ENCODE measurements around the gene UNC45B. TPM values are rescaled to one million over a fixed set of nuclear protein-coding genes. Genes with fewer than 3 reads are reported as not detected.
"Not testable (repeated sequence)": the region's sequence is repeated elsewhere in the genome, so short reads cannot be mapped to it uniquely, and the experiment has no call there.

The UNC45B gene
- total RNA-seq, 4 donors from 2014 or later, result 0.14 TPM; not detected in 3

GRCh38 chr17:35148144-35148543 is 527 bp downstream of the UNC45B start:
- 79 to 80% methylated on average over 1 to 9 of the region's 9 CpGs for WGBS, 2 donors (ENCODE audit: low coverage in 1 of 2)
- in situ Hi-C loops (cut with MboI; ENCODE audit: low pct_ligation_motif_present in 1 of 4, low pct_unique_long_range_greater_than_20kb in 1 of 4, low sequenced_read_pairs in 3 of 4), result loop anchor here in 1 of 4 donors (25.0 kb wide), 3 partner anchors 561 to 736 kb away; partner anchors contain the start of genes RASL10B and TMEM132E
- Histone ChIP-seq H3K4me1 (no peaks in the 10 kb centered on the region), H3K4me3 (no peak overlapping the region), H3K27ac (no peak overlapping the region), H3K36me3 (no peaks in the 10 kb centered on the region), H3K9me3 (no peaks in the 10 kb centered on the region), H3K27me3 (peaks cover 4% of the 10 kb centered on the region)
- intact Hi-C loops (cut with DNase I; ENCODE audit: low total_unique reads), result no loop called here
- DNase-seq, result no peak
- TF ChIP-seq CTCF (IDR thresholded peaks at IDR 0.05) (no peak), POLR2AphosphoS5 (IDR thresholded peaks at IDR 0.05) (no peak), EP300 (IDR thresholded peaks at IDR 0.05; ENCODE audit: low read depth) (no peak), POLR2A (IDR thresholded peaks at IDR 0.05) (no peak)

GRCh38 chr17:35149941-35150340 is 2.3 kb downstream of the UNC45B start:
- 90 to 91% methylated on average over 2 to 11 of the region's 11 CpGs for WGBS, 2 donors (ENCODE audit: low coverage in 1 of 2)
- Histone ChIP-seq H3K4me3 (no peak overlapping the region), H3K27ac (no peak overlapping the region), H3K4me1 (no peaks in the 10 kb centered on the region), H3K36me3 (no peaks in the 10 kb centered on the region), H3K9me3 (no peaks in the 10 kb centered on the region), H3K27me3 (peaks cover 4% of the 10 kb centered on the region)
- no peak for TF ChIP-seq CTCF (IDR thresholded peaks at IDR 0.05)
- TF ChIP-seq EP300 (IDR thresholded peaks at IDR 0.05; ENCODE audit: low read depth), result no peak
- TF ChIP-seq POLR2AphosphoS5 (IDR thresholded peaks at IDR 0.05), result no peak
- TF ChIP-seq POLR2A (IDR thresholded peaks at IDR 0.05), result no peak
- intact Hi-C loops (cut with DNase I; ENCODE audit: low total_unique reads), result no loop called here
- in situ Hi-C loops (cut with MboI; ENCODE audit: low pct_ligation_motif_present in 1 of 4, low pct_unique_long_range_greater_than_20kb in 1 of 4, low sequenced_read_pairs in 3 of 4), result loop anchor here in 2 of 4 donors (25.0 kb wide), 4 partner anchors 387 to 738 kb away; partner anchors contain the start of genes RASL10B (in 2 of the 2), SLFN12L (in 1 of the 2) and TMEM132E (in 1 of the 2)
- DNase-seq, result no peak

GRCh38 chr17:35151080-35151479 is 3.5 kb downstream of the UNC45B start:
- not testable (repeated sequence) for H3K4me3 ChIP-seq
- 95 to 98% methylated on average over 8 to 29 of the region's 29 CpGs for WGBS, 2 donors (ENCODE audit: low coverage in 1 of 2)

GRCh38 chr17:35152421-35153140 is 5.0 kb downstream of the UNC45B start:
- in situ Hi-C loops (cut with MboI; ENCODE audit: low pct_ligation_motif_present in 1 of 4, low pct_unique_long_range_greater_than_20kb in 1 of 4, low sequenced_read_pairs in 3 of 4), result loop anchor here in 2 of 4 donors (25.0 kb wide), 2 partner anchors 385 to 585 kb away; partner anchors contain the start of genes RASL10B (in 1 of the 2) and SLFN12L (in 1 of the 2)
- TF ChIP-seq CTCF (IDR thresholded peaks at IDR 0.05) (no peak), POLR2A (IDR thresholded peaks at IDR 0.05) (no peak), EP300 (IDR thresholded peaks at IDR 0.05; ENCODE audit: low read depth) (no peak), POLR2AphosphoS5 (IDR thresholded peaks at IDR 0.05) (no peak)
- Histone ChIP-seq H3K36me3 (no peaks in the 10 kb centered on the region), H3K27me3 (peaks cover 4% of the 10 kb centered on the region), H3K4me3 (no peak overlapping the region), H3K4me1 (no peaks in the 10 kb centered on the region), H3K27ac (no peak overlapping the region), H3K9me3 (no peaks in the 10 kb centered on the region)
- 63 to 73% methylated on average over 7 to 13 of the region's 13 CpGs for WGBS, 2 donors (ENCODE audit: low coverage in 1 of 2)
- no peak for DNase-seq
- intact Hi-C loops (cut with DNase I; ENCODE audit: low total_unique reads), result no loop called here

More at GRCh38 chr17:35151080-35151479, 3.5 kb downstream of the UNC45B start:
- H3K9me3 ChIP-seq; DNase-seq; H3K27me3 ChIP-seq; intact Hi-C loops (cut with DNase I; ENCODE audit: low total_unique reads); H3K4me1 ChIP-seq; H3K36me3 ChIP-seq; H3K27ac ChIP-seq: not testable (repeated sequence)
- in situ Hi-C loops (cut with MboI; ENCODE audit: low pct_ligation_motif_present in 1 of 4, low pct_unique_long_range_greater_than_20kb in 1 of 4, low sequenced_read_pairs in 3 of 4), result loop anchor here in 2 of 4 donors (25.0 kb wide), 2 partner anchors 386 to 586 kb away; partner anchors contain the start of genes RASL10B (in 1 of the 2) and SLFN12L (in 1 of the 2)
